ENCODE data around the gene BSPH1. TPM values are rescaled to one million over a fixed set of nuclear protein-coding genes. Genes with fewer than 3 reads are reported as not detected.

BSPH1 gene
- total RNA-seq (2022; extraction: Qiagen RNA extraction) = not detected in 5 replicates

GRCh38 chr19:47992070-47992469 is at the start of gene BSPH1:
TSS of gene BSPH1 (minus strand) at chr19:47992170. CDS start at chr19:47992081, 89 bp downstream.

GRCh38 chr19:47994209-47994802 is 2.3 kb upstream of the BSPH1 start, which contains the start of gene ELSPBP1:
TSS of gene ELSPBP1 (plus strand) at chr19:47994632. CDS start at chr19:48008668, 14,036 bp downstream.

Other genes with a start within 250 kb of the BSPH1 start
- gene NOP53, start 246.6 kb downstream of the BSPH1 start, total RNA-seq (2022; extraction: Qiagen RNA extraction) = 239 to 288 TPM (median 245 TPM) in 5 replicates
- 96.0 to 171 TPM (median 161 TPM) in 5 replicates for gene SELENOW, start 213.5 kb downstream of the BSPH1 start, total RNA-seq (2022; extraction: Qiagen RNA extraction)
- gene TPRX1, start 187.6 kb downstream of the BSPH1 start, total RNA-seq (2022; extraction: Qiagen RNA extraction) = not detected in 5 replicates
- gene CRX, start 170.2 kb downstream of the BSPH1 start, total RNA-seq (2022; extraction: Qiagen RNA extraction) = not detected in 5 replicates
- not detected in 5 replicates for gene TPRX2, start 132.9 kb downstream of the BSPH1 start, total RNA-seq (2022; extraction: Qiagen RNA extraction)
- not detected in 5 replicates for gene SULT2A1, start 105.9 kb downstream of the BSPH1 start, total RNA-seq (2022; extraction: Qiagen RNA extraction)
- gene ELSPBP1, start 2.5 kb upstream of the BSPH1 start, total RNA-seq (2022; extraction: Qiagen RNA extraction) = not detected in 5 replicates
- gene CABP5, start 51.9 kb upstream of the BSPH1 start, total RNA-seq (2022; extraction: Qiagen RNA extraction) = not detected in 5 replicates
- 10.3 to 16.5 TPM (median 10.5 TPM) in 5 replicates for gene PLA2G4C, start 118.6 kb upstream of the BSPH1 start, total RNA-seq (2022; extraction: Qiagen RNA extraction)
- 59.0 to 70.2 TPM (median 62.5 TPM) in 5 replicates for gene LIG1, start 178.2 kb upstream of the BSPH1 start, total RNA-seq (2022; extraction: Qiagen RNA extraction)
- gene ZSWIM9, start 178.5 kb upstream of the BSPH1 start, total RNA-seq (2022; extraction: Qiagen RNA extraction) = 5.7 to 8.7 TPM (median 7.2 TPM) in 5 replicates